Measurements from ENCODE around the gene CARMIL1. TPM values are rescaled to one million over a fixed set of nuclear protein-coding genes. Genes with fewer than 3 reads are reported as not detected.

CARMIL1 gene
- total RNA-seq, 1 donor from 2014 or later, result 19.6 TPM

- no peaks in the 10 kb centered on the region for H3K9me3 ChIP-seq
- H3K36me3 ChIP-seq, result no peaks in the 10 kb centered on the region
- no peak for DNase-seq (ENCODE audit: extremely low spot score in 2 of 2)
- no peaks in the 10 kb centered on the region for H3K27me3 ChIP-seq
- no peak overlapping the region for H3K27ac ChIP-seq
- intact Hi-C loops (cut with DNase I), result no loop called here
- no peaks in the 10 kb centered on the region for H3K4me1 ChIP-seq
- no peak overlapping the region for H3K4me3 ChIP-seq
- TF ChIP-seq POLR2AphosphoS5 (IDR thresholded peaks at IDR 0.05; ENCODE audit: insufficient read depth in 1 of 2, low read depth in 1 of 2) (no peak), CTCF (IDR thresholded peaks at IDR 0.05) (no peak), POLR2A (IDR thresholded peaks at IDR 0.05) (no peak)
Observed at GRCh38 chr6:25645916-25646315, 366.7 kb downstream of the CARMIL1 start.

- Histone ChIP-seq H3K9me3 (no peaks in the 10 kb centered on the region), H3K27ac (no peak overlapping the region), H3K27me3 (no peaks in the 10 kb centered on the region), H3K4me3 (no peak overlapping the region), H3K36me3 (no peaks in the 10 kb centered on the region), H3K4me1 (no peaks in the 10 kb centered on the region)
- DNase-seq (ENCODE audit: extremely low spot score in 2 of 2), result no peak
- intact Hi-C loops (cut with DNase I), result no loop called here
- no peak for TF ChIP-seq CTCF (IDR thresholded peaks at IDR 0.05)
- TF ChIP-seq POLR2A (IDR thresholded peaks at IDR 0.05), result no peak
- no peak for TF ChIP-seq POLR2AphosphoS5 (IDR thresholded peaks at IDR 0.05; ENCODE audit: insufficient read depth in 1 of 2, low read depth in 1 of 2)
Observed at GRCh38 chr6:25649611-25650010, 370.4 kb downstream of the CARMIL1 start.

- H3K4me3 ChIP-seq, result no peak within 1 kb of the TSS
- no peaks in the 10 kb centered on the region for H3K27me3 ChIP-seq
Observed at GRCh38 chr6:25652007-25652515, 372.9 kb downstream of the CARMIL1 start, which contains the start of gene SCGN. Gene SCGN, plus strand, starts transcription at chr6:25652215. Its CDS starts 189 bp downstream, at chr6:25652404.

GRCh38 chr6:25655723-25656122 is 376.5 kb downstream of the CARMIL1 start:
- H3K36me3 ChIP-seq, result no peaks in the 10 kb centered on the region
- H3K27ac ChIP-seq, result no peak overlapping the region
- no peaks in the 10 kb centered on the region for H3K4me1 ChIP-seq
- TF ChIP-seq POLR2AphosphoS5 (IDR thresholded peaks at IDR 0.05; ENCODE audit: insufficient read depth in 1 of 2, low read depth in 1 of 2) (no peak), CTCF (IDR thresholded peaks at IDR 0.05) (no peak)
- no peaks in the 10 kb centered on the region for H3K9me3 ChIP-seq
- intact Hi-C loops (cut with DNase I), result no loop called here
- H3K27me3 ChIP-seq, result no peaks in the 10 kb centered on the region
- DNase-seq (ENCODE audit: extremely low spot score in 2 of 2), result no peak
- no peak overlapping the region for H3K4me3 ChIP-seq

More at GRCh38 chr6:25652007-25652515, 372.9 kb downstream of the CARMIL1 start, which contains the start of gene SCGN:
- Histone ChIP-seq H3K27ac (no peak within 1 kb of the TSS), H3K4me1 (no peaks in the 10 kb centered on the region), H3K36me3 (no peaks in the 10 kb centered on the region), H3K9me3 (no peaks in the 10 kb centered on the region)
- intact Hi-C loops (cut with DNase I), result no loop called here
- DNase-seq (ENCODE audit: extremely low spot score in 2 of 2), result no peak
- TF ChIP-seq POLR2AphosphoS5 (IDR thresholded peaks at IDR 0.05; ENCODE audit: insufficient read depth in 1 of 2, low read depth in 1 of 2) (no peak), POLR2A (IDR thresholded peaks at IDR 0.05) (no peak), CTCF (IDR thresholded peaks at IDR 0.05) (no peak)

GRCh38 chr6:25659633-25660368 is 380.6 kb downstream of the CARMIL1 start:
- intact Hi-C loops (cut with DNase I), result no loop called here
- Histone ChIP-seq H3K4me3 (no peak overlapping the region), H3K27me3 (no peaks in the 10 kb centered on the region), H3K27ac (no peak overlapping the region), H3K36me3 (no peaks in the 10 kb centered on the region), H3K9me3 (no peaks in the 10 kb centered on the region), H3K4me1 (no peaks in the 10 kb centered on the region)
- no peak for DNase-seq (ENCODE audit: extremely low spot score in 2 of 2)
- TF ChIP-seq POLR2AphosphoS5 (IDR thresholded peaks at IDR 0.05; ENCODE audit: insufficient read depth in 1 of 2, low read depth in 1 of 2) (no peak), CTCF (IDR thresholded peaks at IDR 0.05) (no peak), POLR2A (IDR thresholded peaks at IDR 0.05) (no peak)
